SK-N-SH treated with all-trans-retinoic acid at 6 μM for 48 hours (cell line): Measurements from ENCODE around the gene CHRM2.

Experiments used
- ATAC-seq: fragments of 200-7000 bp; cut with Tn5 transposase; 3 replicates; pipeline ENCODE4 v1.9.1; 2020; ENCODE audit warnings: mild to moderate bottlenecking, moderate library complexity
- ARNTL ChIP-seq: fragments of 450-650 bp; formaldehyde crosslinking; IDR thresholded peaks from 2 replicates; pipeline ENCODE4 v1.5.0; 2020; ENCODE audit warnings: low read depth, mild to moderate bottlenecking, moderate library complexity, borderline replicate concordance
- CREB5 ChIP-seq: fragments of 250-450 bp; sonication (Bioruptor Pico); IDR thresholded peaks from 2 replicates; pipeline ENCODE4 v1.5.1; 2020; ENCODE audit warnings: low read depth, mild to moderate bottlenecking, moderate library complexity
- CSDC2 ChIP-seq: fragments of 250-450 bp; sonication (Bioruptor Pico); IDR thresholded peaks from 2 replicates; pipeline ENCODE4 v1.5.0; 2020; ENCODE audit warnings: mild to moderate bottlenecking, moderate library complexity
- CSRNP3 ChIP-seq: fragments of 250-450 bp; sonication (Bioruptor Pico); IDR thresholded peaks from 2 replicates; pipeline ENCODE4 v1.5.1; 2021; ENCODE audit warnings: mild to moderate bottlenecking, moderate library complexity
- ESRRG ChIP-seq: fragments of 250-450 bp; sonication (Bioruptor Pico); IDR thresholded peaks from 2 replicates; pipeline ENCODE4 v1.6.1; 2021; ENCODE audit warnings: mild to moderate bottlenecking
- ISL1 ChIP-seq: fragments of 250-450 bp; sonication (Bioruptor Pico); IDR thresholded peaks from 2 replicates; pipeline ENCODE4 v2.1.2; 2022; ENCODE audit warnings: mild to moderate bottlenecking, moderate library complexity
- OSR1 ChIP-seq: fragments of 250-450 bp; sonication (Bioruptor Pico); IDR thresholded peaks from 2 replicates; pipeline ENCODE4 v1.8.0; 2022; ENCODE audit warnings: moderate library complexity, mild to moderate bottlenecking, inconsistent platforms
- PATZ1 ChIP-seq: fragments of 250-450 bp; sonication (Bioruptor Pico); IDR thresholded peaks from 2 replicates; pipeline ENCODE4 v1.8.0; 2020; ENCODE audit warnings: mild to moderate bottlenecking, moderate library complexity, borderline replicate concordance
- POU6F1 ChIP-seq: fragments of 250-450 bp; sonication (Bioruptor Pico); IDR thresholded peaks from 2 replicates; pipeline ENCODE4 v1.8.0; 2021; ENCODE audit warnings: low read depth, mild to moderate bottlenecking, moderate library complexity, borderline replicate concordance
- RARB ChIP-seq: fragments of 250-450 bp; sonication (Bioruptor Pico); IDR thresholded peaks from 2 replicates; pipeline ENCODE4 v1.8.0; 2021; ENCODE audit warnings: mild to moderate bottlenecking, moderate library complexity
- SNAI2 ChIP-seq: fragments of 250-450 bp; sonication (Bioruptor Pico); IDR thresholded peaks from 2 replicates; pipeline ENCODE4 v1.5.0; 2020; ENCODE audit warnings: mild to moderate bottlenecking, moderate library complexity
- TCF4 ChIP-seq: fragments of 250-450 bp; sonication (Bioruptor Pico); IDR thresholded peaks from 2 replicates; pipeline ENCODE4 v1.8.0; 2021; ENCODE audit warnings: mild to moderate bottlenecking, moderate library complexity, borderline replicate concordance
- TOX ChIP-seq: fragments of 250-450 bp; sonication (Bioruptor Pico); IDR thresholded peaks from 2 replicates; pipeline ENCODE4 v1.8.0; 2021; ENCODE audit warnings: mild to moderate bottlenecking, moderate library complexity, borderline replicate concordance
- TSHZ2 ChIP-seq: fragments of 250-450 bp; sonication (Bioruptor Pico); IDR thresholded peaks from 2 replicates; pipeline ENCODE4 v1.5.0; 2020; ENCODE audit warnings: mild to moderate bottlenecking, moderate library complexity
- ZC3H10 ChIP-seq: fragments of 250-450 bp; sonication (Bioruptor Pico); IDR thresholded peaks from 2 replicates; pipeline ENCODE4 v1.5.1; 2021; ENCODE audit warnings: mild to moderate bottlenecking, moderate library complexity
- ZFP3 ChIP-seq: fragments of 250-450 bp; sonication (Bioruptor Pico); IDR thresholded peaks from 2 replicates; pipeline ENCODE4 v1.5.0; 2020; ENCODE audit warnings: mild to moderate bottlenecking, moderate library complexity
- ZFP30 ChIP-seq: fragments of 450-650 bp; formaldehyde crosslinking; IDR thresholded peaks from 2 replicates; pipeline ENCODE4 v1.5.0; 2022; ENCODE audit warnings: mild to moderate bottlenecking, moderate library complexity
- ZNF565 ChIP-seq: fragments of 450-650 bp; formaldehyde crosslinking; conservative IDR thresholded peaks from 2 replicates; pipeline ENCODE4 v1.5.0; 2020; ENCODE audit warnings: low read depth, mild to moderate bottlenecking, moderate library complexity
- ZNF70 ChIP-seq: fragments of 450-650 bp; formaldehyde crosslinking; IDR thresholded peaks from 2 replicates; pipeline ENCODE4 v1.5.0; 2020; ENCODE audit warnings: mild to moderate bottlenecking, moderate library complexity
- ZNF8 ChIP-seq: fragments of 450-650 bp; formaldehyde crosslinking; IDR thresholded peaks from 2 replicates; pipeline ENCODE4 v1.5.0; 2020; ENCODE audit warnings: mild to moderate bottlenecking, moderate library complexity

The CHRM2 gene

GRCh38 chr7:136925556-136925955 is 57.1 kb downstream of the CHRM2 start (continued):
- no peak for TF ChIP-seq ZFP30 (CRISPR knock-in tag)
- no peak for TF ChIP-seq SNAI2 (CRISPR knock-in tag)
- no peak for TF ChIP-seq RARB (CRISPR knock-in tag)

GRCh38 chr7:136931169-136931867 is 62.9 kb downstream of the CHRM2 start:
- ATAC-seq = no peak
- TF ChIP-seq ZNF70 (CRISPR knock-in tag) (no peak), PATZ1 (CRISPR knock-in tag) (no peak), ZNF8 (CRISPR knock-in tag) (no peak), OSR1 (CRISPR knock-in tag) (no peak), TCF4 (no peak), ZFP30 (CRISPR knock-in tag) (no peak), CSDC2 (no peak), ZC3H10 (CRISPR knock-in tag) (no peak), SNAI2 (CRISPR knock-in tag) (no peak), ZFP3 (no peak), RARB (CRISPR knock-in tag) (no peak), CSRNP3 (no peak), ARNTL (no peak), CREB5 (CRISPR knock-in tag) (no peak), ESRRG (no peak), ISL1 (CRISPR knock-in tag) (no peak), ZNF565 (CRISPR knock-in tag) (no peak), TSHZ2 (no peak), POU6F1 (CRISPR knock-in tag) (no peak), TOX (CRISPR knock-in tag) (no peak)

- TF ChIP-seq CREB5 (CRISPR knock-in tag) = no peak
- no peak for TF ChIP-seq TSHZ2
- TF ChIP-seq ZC3H10 (CRISPR knock-in tag) = no peak
- no peak for ATAC-seq
Measured at GRCh38 chr7:136937436-136937835, 69.0 kb downstream of the CHRM2 start.
